WTC11 (cell line): ENCODE results near the gene ZNF581. TPM values are rescaled to one million over a fixed set of nuclear protein-coding genes. Genes with fewer than 3 reads are reported as not detected.
A peak's percentile ranks its signal among the peaks of the same experiment; 100 is the strongest.

Experiments
- ATF1 ChIP-seq: sonication (generic); formaldehyde crosslinking; IDR thresholded peaks from 2 replicates; pipeline ENCODE4 v1.8.1; 2023; ENCODE audit warnings: mild to moderate bottlenecking, moderate library complexity, missing genetic modification reagents
- ATF2 ChIP-seq: sonication (generic); formaldehyde crosslinking; IDR thresholded peaks from 2 replicates; pipeline ENCODE4 v1.8.1; 2022; ENCODE audit warnings: low read depth, missing genetic modification reagents, borderline replicate concordance
- ATF3 ChIP-seq: sonication (generic); formaldehyde crosslinking; conservative IDR thresholded peaks from 2 replicates; pipeline ENCODE4 v1.8.1; 2022; ENCODE audit warnings: mild to moderate bottlenecking, missing genetic modification reagents
- CBFB ChIP-seq: sonication (generic); formaldehyde crosslinking; IDR thresholded peaks from 2 replicates; pipeline ENCODE4 v1.8.1; 2022; ENCODE audit warnings: mild to moderate bottlenecking, low read depth, missing genetic modification reagents
- E2F1 ChIP-seq: sonication (generic); formaldehyde crosslinking; IDR thresholded peaks from 2 replicates; pipeline ENCODE4 v1.8.0; 2022; ENCODE audit warnings: mild to moderate bottlenecking, missing genetic modification reagents
- EMX1 ChIP-seq: fragments of 250-450 bp; sonication (Bioruptor Pico); IDR thresholded peaks from 2 replicates; pipeline ENCODE4 v1.8.0; 2021; ENCODE audit warnings: mild to moderate bottlenecking
- GRHL2 ChIP-seq: fragments of 250-450 bp; sonication (Bioruptor Pico); IDR thresholded peaks from 2 replicates; pipeline ENCODE4 v1.8.0; 2022; ENCODE audit warnings: mild to moderate bottlenecking, moderate library complexity; ENCODE audit not compliant: insufficient replicate concordance, severe bottlenecking
- GTF2I ChIP-seq: fragments of 250-450 bp; sonication (Bioruptor Pico); conservative IDR thresholded peaks from 2 replicates; pipeline ENCODE4 v1.4.0; 2021; ENCODE audit warnings: mild to moderate bottlenecking
- HMGA2 ChIP-seq: fragments of 250-450 bp; sonication (Bioruptor Pico); IDR thresholded peaks from 2 replicates; pipeline ENCODE4 v1.4.0; 2021; ENCODE audit warnings: mild to moderate bottlenecking, moderate library complexity
- JAZF1 ChIP-seq: fragments of 250-450 bp; sonication (Bioruptor Pico); IDR thresholded peaks from 2 replicates; pipeline ENCODE4 v1.9.0; 2021; ENCODE audit warnings: moderate library complexity, mild to moderate bottlenecking, inconsistent platforms
- JUN ChIP-seq: sonication (generic); formaldehyde crosslinking; IDR thresholded peaks from 2 replicates; pipeline ENCODE4 v1.8.0; 2023; ENCODE audit warnings: mild to moderate bottlenecking, missing genetic modification reagents
- KAT7 ChIP-seq: sonication (generic); formaldehyde crosslinking; IDR thresholded peaks from 2 replicates; pipeline ENCODE4 v1.8.1; 2023; ENCODE audit warnings: missing genetic modification reagents, mild to moderate bottlenecking, borderline replicate concordance
- MAX ChIP-seq: sonication (generic); formaldehyde crosslinking; IDR thresholded peaks from 2 replicates; pipeline ENCODE4 v1.8.0; 2022; ENCODE audit warnings: mild to moderate bottlenecking, missing genetic modification reagents
- NFE2L1 ChIP-seq: sonication (generic); formaldehyde crosslinking; IDR thresholded peaks from 2 replicates; pipeline ENCODE4 v1.8.1; 2023; ENCODE audit warnings: missing genetic modification reagents
- NFYB ChIP-seq: sonication (generic); formaldehyde crosslinking; conservative IDR thresholded peaks from 2 replicates; pipeline ENCODE4 v1.8.0; 2022; ENCODE audit warnings: low read depth, missing genetic modification reagents
- OVOL2 ChIP-seq: fragments of 250-450 bp; sonication (Bioruptor Pico); IDR thresholded peaks from 2 replicates; pipeline ENCODE4 v1.9.0; 2021; ENCODE audit warnings: mild to moderate bottlenecking, borderline replicate concordance
- PREB ChIP-seq: sonication (generic); formaldehyde crosslinking; IDR thresholded peaks from 2 replicates; pipeline ENCODE4 v1.8.1; 2022; ENCODE audit warnings: mild to moderate bottlenecking, missing genetic modification reagents, moderate library complexity, borderline replicate concordance
- SOX15 ChIP-seq: fragments of 250-450 bp; sonication (Bioruptor Pico); IDR thresholded peaks from 2 replicates; pipeline ENCODE4 v1.9.0; 2021; ENCODE audit warnings: mild to moderate bottlenecking
- SP1 ChIP-seq: sonication (generic); formaldehyde crosslinking; conservative IDR thresholded peaks from 2 replicates; pipeline ENCODE4 v1.8.1; 2022; ENCODE audit warnings: missing genetic modification reagents
- TCF7 ChIP-seq: sonication (generic); formaldehyde crosslinking; IDR thresholded peaks from 2 replicates; pipeline ENCODE4 v1.8.0; 2022; ENCODE audit warnings: mild to moderate bottlenecking, low read depth, missing genetic modification reagents, moderate library complexity
- TEAD1 ChIP-seq: sonication (generic); formaldehyde crosslinking; IDR thresholded peaks from 2 replicates; pipeline ENCODE4 v1.8.0; 2022; ENCODE audit warnings: mild to moderate bottlenecking, missing genetic modification reagents
- ZBTB21 ChIP-seq: sonication (generic); formaldehyde crosslinking; IDR thresholded peaks from 2 replicates; pipeline ENCODE4 v1.8.1; 2023; ENCODE audit warnings: mild to moderate bottlenecking, missing genetic modification reagents, borderline replicate concordance
- ZNF121 ChIP-seq: sonication (generic); formaldehyde crosslinking; IDR thresholded peaks from 2 replicates; pipeline ENCODE4 v1.8.0; 2023; ENCODE audit warnings: missing genetic modification reagents
- ZNF138 ChIP-seq: sonication (generic); formaldehyde crosslinking; conservative IDR thresholded peaks from 2 replicates; pipeline ENCODE4 v1.8.1; 2022; ENCODE audit warnings: mild to moderate bottlenecking, moderate library complexity, missing genetic modification reagents
- ZNF219 ChIP-seq: sonication (generic); formaldehyde crosslinking; IDR thresholded peaks from 2 replicates; pipeline ENCODE4 v1.8.0; 2023; ENCODE audit warnings: missing genetic modification reagents, mild to moderate bottlenecking, borderline replicate concordance
- ZNF263 ChIP-seq: sonication (generic); formaldehyde crosslinking; IDR thresholded peaks from 2 replicates; pipeline ENCODE4 v1.8.1; 2022; ENCODE audit warnings: low read depth, mild to moderate bottlenecking, moderate library complexity, missing genetic modification reagents
- ZNF317 ChIP-seq: sonication (generic); formaldehyde crosslinking; IDR thresholded peaks from 2 replicates; pipeline ENCODE4 v1.8.1; 2023; ENCODE audit warnings: low read depth, mild to moderate bottlenecking, moderate library complexity, missing genetic modification reagents, borderline replicate concordance
- ZNF396 ChIP-seq: fragments of 250-450 bp; sonication (Bioruptor Pico); IDR thresholded peaks from 2 replicates; pipeline ENCODE4 v1.8.0; 2021; ENCODE audit warnings: mild to moderate bottlenecking, moderate library complexity, borderline replicate concordance
- total RNA-seq: library from RNA; stranded (reverse); gene quantifications from 3 replicates; pipeline ENCODE4 v1.2.3, GENCODE V29; 2021
- TF ChIP-seq, protein P1 (sequence below): sonication (generic); formaldehyde crosslinking; IDR thresholded peaks from 2 replicates; pipeline ENCODE4 v1.8.1; 2022; ENCODE audit warnings: missing genetic modification reagents, borderline replicate concordance
- TF ChIP-seq, protein P2 (sequence below): fragments of 250-450 bp; sonication (Bioruptor Pico); IDR thresholded peaks from 2 replicates; pipeline ENCODE4 v2.1.2; 2022; ENCODE audit warnings: mild to moderate bottlenecking, moderate library complexity
- TF ChIP-seq, protein P3 (sequence below): sonication (generic); formaldehyde crosslinking; IDR thresholded peaks from 2 replicates; pipeline ENCODE4 v1.8.1; 2023; ENCODE audit warnings: mild to moderate bottlenecking, missing genetic modification reagents, moderate library complexity
- TF ChIP-seq, protein P4 (sequence below): sonication (generic); formaldehyde crosslinking; IDR thresholded peaks from 2 replicates; pipeline ENCODE4 v1.8.0; 2023; ENCODE audit warnings: missing genetic modification reagents

ZNF581 gene
- total RNA-seq, 1 experiment from 2014 or later, result 100 TPM

- TF ChIP-seq, protein P1, sequence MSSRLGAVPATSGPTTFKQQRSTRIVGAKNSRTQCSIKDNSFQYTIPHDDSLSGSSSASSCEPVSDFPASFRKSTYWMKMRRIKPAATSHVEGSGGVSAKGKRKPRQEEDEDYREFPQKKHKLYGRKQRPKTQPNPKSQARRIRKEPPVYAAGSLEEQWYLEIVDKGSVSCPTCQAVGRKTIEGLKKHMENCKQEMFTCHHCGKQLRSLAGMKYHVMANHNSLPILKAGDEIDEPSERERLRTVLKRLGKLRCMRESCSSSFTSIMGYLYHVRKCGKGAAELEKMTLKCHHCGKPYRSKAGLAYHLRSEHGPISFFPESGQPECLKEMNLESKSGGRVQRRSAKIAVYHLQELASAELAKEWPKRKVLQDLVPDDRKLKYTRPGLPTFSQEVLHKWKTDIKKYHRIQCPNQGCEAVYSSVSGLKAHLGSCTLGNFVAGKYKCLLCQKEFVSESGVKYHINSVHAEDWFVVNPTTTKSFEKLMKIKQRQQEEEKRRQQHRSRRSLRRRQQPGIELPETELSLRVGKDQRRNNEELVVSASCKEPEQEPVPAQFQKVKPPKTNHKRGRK, result no peak
- TF ChIP-seq NFE2L1 (peak; percentile 95), ZNF263 (CRISPR knock-in tag) (peak; percentile 50), CBFB (no peak), MAX (CRISPR knock-in tag) (peak; percentile 99), GRHL2 (CRISPR knock-in tag) (no peak), ZNF219 (CRISPR knock-in tag) (peak; percentile 95), NFYB (CRISPR knock-in tag) (peak; percentile 35; the same call in 1 of the 2 replicates), ZNF138 (CRISPR knock-in tag) (no peak), JAZF1 (no peak), ATF3 (CRISPR knock-in tag) (no peak), ZNF396 (no peak), HMGA2 (CRISPR knock-in tag) (no peak), ZNF121 (peak; percentile 72; the same call in 1 of the 2 replicates), GTF2I (CRISPR knock-in tag) (no peak), OVOL2 (CRISPR knock-in tag) (no peak), SP1 (no peak), JUN (peak; percentile 94), SOX15 (CRISPR knock-in tag) (no peak), KAT7 (CRISPR knock-in tag) (no peak), EMX1 (CRISPR knock-in tag) (no peak), ZBTB21 (CRISPR knock-in tag) (peak; percentile 78; the same call in 1 of the 2 replicates), ZNF317 (CRISPR knock-in tag) (no peak), TCF7 (CRISPR knock-in tag) (peak; percentile 93; the same call in 1 of the 2 replicates), ATF2 (CRISPR knock-in tag) (peak; percentile 89; the same call in 1 of the 2 replicates), E2F1 (CRISPR knock-in tag) (peak; percentile 92), TEAD1 (CRISPR knock-in tag) (peak; percentile 96), ATF1 (CRISPR knock-in tag) (0 out of 2 replicates have a peak, but pooled peaks have one; percentile 32), PREB (no peak)
- TF ChIP-seq, protein P2, sequence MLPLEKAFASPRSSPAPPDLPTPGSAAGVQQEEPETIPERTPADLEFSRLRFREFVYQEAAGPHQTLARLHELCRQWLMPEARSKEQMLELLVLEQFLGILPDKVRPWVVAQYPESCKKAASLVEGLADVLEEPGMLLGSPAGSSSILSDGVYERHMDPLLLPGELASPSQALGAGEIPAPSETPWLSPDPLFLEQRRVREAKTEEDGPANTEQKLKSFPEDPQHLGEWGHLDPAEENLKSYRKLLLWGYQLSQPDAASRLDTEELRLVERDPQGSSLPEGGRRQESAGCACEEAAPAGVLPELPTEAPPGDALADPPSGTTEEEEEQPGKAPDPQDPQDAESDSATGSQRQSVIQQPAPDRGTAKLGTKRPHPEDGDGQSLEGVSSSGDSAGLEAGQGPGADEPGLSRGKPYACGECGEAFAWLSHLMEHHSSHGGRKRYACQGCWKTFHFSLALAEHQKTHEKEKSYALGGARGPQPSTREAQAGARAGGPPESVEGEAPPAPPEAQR (CRISPR knock-in tag), result no peak
- TF ChIP-seq, protein P3, sequence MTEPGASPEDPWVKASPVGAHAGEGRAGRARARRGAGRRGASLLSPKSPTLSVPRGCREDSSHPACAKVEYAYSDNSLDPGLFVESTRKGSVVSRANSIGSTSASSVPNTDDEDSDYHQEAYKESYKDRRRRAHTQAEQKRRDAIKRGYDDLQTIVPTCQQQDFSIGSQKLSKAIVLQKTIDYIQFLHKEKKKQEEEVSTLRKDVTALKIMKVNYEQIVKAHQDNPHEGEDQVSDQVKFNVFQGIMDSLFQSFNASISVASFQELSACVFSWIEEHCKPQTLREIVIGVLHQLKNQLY (CRISPR knock-in tag), result 0 out of 2 replicates have a peak, but pooled peaks have one; percentile 40
- TF ChIP-seq, protein P4, sequence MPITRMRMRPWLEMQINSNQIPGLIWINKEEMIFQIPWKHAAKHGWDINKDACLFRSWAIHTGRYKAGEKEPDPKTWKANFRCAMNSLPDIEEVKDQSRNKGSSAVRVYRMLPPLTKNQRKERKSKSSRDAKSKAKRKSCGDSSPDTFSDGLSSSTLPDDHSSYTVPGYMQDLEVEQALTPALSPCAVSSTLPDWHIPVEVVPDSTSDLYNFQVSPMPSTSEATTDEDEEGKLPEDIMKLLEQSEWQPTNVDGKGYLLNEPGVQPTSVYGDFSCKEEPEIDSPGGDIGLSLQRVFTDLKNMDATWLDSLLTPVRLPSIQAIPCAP (CRISPR knock-in tag), result peak; percentile 97
Observed at GRCh38 chr19:55640043-55640576, 3.3 kb upstream of the ZNF581 start (continued).
